Activated naive CD4-positive, alpha-beta T cell treated with anti-CD3 and anti-CD28 coated beads for 36 hours (primary cell): ENCODE measurements around the gene GPANK1. TPM values are rescaled to one million over a fixed set of nuclear protein-coding genes. Genes with fewer than 3 reads are reported as not detected.
A peak's percentile ranks its signal among the peaks of the same experiment; 100 is the strongest.

Source experiments
- CTCF ChIA-PET: fragments of 350-600 bp; sonication (Branson Sonifier 250); formaldehyde crosslinking; loops from one replicate; lab custom pipeline; 2021; ENCODE audit warnings: antibody characterized with exemption; lab: Charles Lee
- DNase-seq: peaks from one replicate; pipeline ENCODE4 v3.0.0-alpha.2; 2020
- H3K27ac Mint-ChIP-seq: one replicate; pipeline ENCODE4 v1.8.0; 2021; ENCODE audit warnings: mild to moderate bottlenecking, mixed read lengths
- H3K27me3 Mint-ChIP-seq: one replicate; pipeline ENCODE4 v1.8.0; 2021; ENCODE audit warnings: low read depth, mixed read lengths
- H3K36me3 Mint-ChIP-seq: one replicate; pipeline ENCODE4 v1.8.0; 2021; ENCODE audit warnings: low read depth, mixed read lengths
- H3K4me1 Mint-ChIP-seq: one replicate; pipeline ENCODE4 v1.8.0; 2021; ENCODE audit warnings: low read depth, mixed read lengths
- H3K4me3 Mint-ChIP-seq: one replicate; pipeline ENCODE4 v1.8.0; 2021; ENCODE audit warnings: mild to moderate bottlenecking, moderate library complexity, mixed read lengths
- H3K9me3 Mint-ChIP-seq: one replicate; pipeline ENCODE4 v1.8.0; 2021; ENCODE audit warnings: mixed read lengths
- intact Hi-C: fragments of 100-400 bp; cut with micrococcal nuclease; formaldehyde crosslinking; loops from one replicate; pipeline ENCODE4 v1.15.1; 2023
- total RNA-seq, 2 experiments: library from RNA; stranded (reverse); gene quantifications; one replicate each; pipeline ENCODE4 v1.2.3, GENCODE V29; 2021

GPANK1 gene
- total RNA-seq, 2 experiments from 2014 or later = 31.2 to 32.4 TPM

DNA sequence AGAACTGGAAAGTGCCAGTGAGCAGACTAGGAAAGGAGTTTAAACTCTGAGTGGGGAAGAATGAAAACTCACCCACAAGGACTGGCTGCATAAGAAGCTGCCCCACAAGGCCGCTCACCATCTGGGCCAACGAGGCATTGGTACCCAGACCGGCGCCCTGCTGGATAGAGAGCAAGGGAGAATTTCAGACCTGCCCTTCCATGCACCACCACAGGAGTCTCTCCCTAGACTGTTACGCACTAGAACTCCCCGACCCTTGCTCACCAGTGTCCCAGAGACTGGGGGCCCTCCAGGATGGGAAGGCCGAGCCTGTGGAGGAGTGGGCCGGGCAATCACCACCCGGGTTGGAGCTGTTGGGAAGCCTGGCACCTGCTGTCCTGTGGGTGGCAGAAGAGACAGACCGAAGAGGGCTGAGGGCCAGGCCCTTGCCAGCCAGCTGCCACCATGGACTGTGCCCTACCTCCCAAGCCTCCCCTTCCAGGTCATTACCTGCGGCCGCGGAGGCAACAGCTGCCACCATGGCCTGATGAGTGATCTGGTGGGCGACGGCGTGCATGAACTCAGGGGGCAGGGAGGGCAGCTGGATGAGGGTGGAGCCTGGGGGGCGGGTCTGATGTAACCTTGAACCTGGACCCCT lies 20.9 kb downstream of the GPANK1 start:
- H3K9me3 Mint-ChIP-seq = no peaks in the 10 kb centered on the region
- H3K4me3 Mint-ChIP-seq = no peak overlapping the region
- intact Hi-C loops = no loop called here
- H3K4me1 Mint-ChIP-seq = peaks cover 1% of the 10 kb centered on the region
- no peak overlapping the region for H3K27ac Mint-ChIP-seq
- CTCF ChIA-PET = interaction anchor here (0.7 kb wide), 1 partner anchor 296 kb away, joined by 3 read pairs; no protein-coding TSS in a partner anchor
- peaks cover 28% of the 10 kb centered on the region for H3K36me3 Mint-ChIP-seq
- no peak for DNase-seq
- H3K27me3 Mint-ChIP-seq = no peaks in the 10 kb centered on the region

- H3K9me3 Mint-ChIP-seq = no peaks in the 10 kb centered on the region
- no peak for DNase-seq
- intact Hi-C loops = no loop called here
- CTCF ChIA-PET = interaction anchor here (0.7 kb wide), 1 partner anchor 297 kb away, joined by 3 read pairs; no protein-coding TSS in a partner anchor
- H3K4me1 Mint-ChIP-seq = peaks cover 1% of the 10 kb centered on the region
- H3K27me3 Mint-ChIP-seq = no peaks in the 10 kb centered on the region
- H3K36me3 Mint-ChIP-seq = peaks cover 26% of the 10 kb centered on the region
- no peak overlapping the region for H3K4me3 Mint-ChIP-seq
- peak overlapping the region; percentile 60 for H3K27ac Mint-ChIP-seq
Measured at GRCh38 chr6:31642798-31643570, 21.8 kb downstream of the GPANK1 start.

DNA sequence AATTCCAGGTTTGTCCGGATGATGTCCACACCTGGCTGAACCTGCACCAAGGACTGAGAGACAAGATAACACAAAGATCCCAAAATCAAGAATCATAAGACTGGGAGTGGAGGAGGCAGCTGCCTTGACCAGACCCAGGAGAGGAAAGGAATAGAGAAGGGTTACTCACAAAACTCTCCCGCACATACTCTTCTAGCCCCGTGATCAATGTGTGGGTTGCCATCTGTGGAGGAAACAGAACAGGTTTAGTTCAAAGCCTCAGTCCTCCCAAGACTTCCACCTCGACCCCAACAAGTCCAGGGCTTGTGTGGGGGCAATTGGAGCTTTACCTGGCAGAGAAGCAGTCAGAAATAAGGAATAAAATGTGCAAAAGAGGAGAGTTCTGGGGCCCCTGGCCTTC lies 23.4 kb downstream of the GPANK1 start:
- H3K27ac Mint-ChIP-seq = peak overlapping the region; percentile 21
- no peak for DNase-seq
- intact Hi-C loops = no loop called here
- H3K27me3 Mint-ChIP-seq = no peaks in the 10 kb centered on the region
- H3K9me3 Mint-ChIP-seq = no peaks in the 10 kb centered on the region
- H3K36me3 Mint-ChIP-seq = peaks cover 30% of the 10 kb centered on the region
- no peak overlapping the region for H3K4me3 Mint-ChIP-seq
- CTCF ChIA-PET = no interaction called here
- H3K4me1 Mint-ChIP-seq = peaks cover 1% of the 10 kb centered on the region

- Mint-ChIP-seq H3K4me1 (peaks cover 1% of the 10 kb centered on the region), H3K36me3 (peaks cover 34% of the 10 kb centered on the region), H3K4me3 (no peak overlapping the region), H3K27me3 (no peaks in the 10 kb centered on the region), H3K27ac (peak overlapping the region; percentile 60), H3K9me3 (no peaks in the 10 kb centered on the region)
- CTCF ChIA-PET = no interaction called here
- intact Hi-C loops = no loop called here
- no peak for DNase-seq
Measured at GRCh38 chr6:31640612-31641011, 24.2 kb downstream of the GPANK1 start.

DNA sequence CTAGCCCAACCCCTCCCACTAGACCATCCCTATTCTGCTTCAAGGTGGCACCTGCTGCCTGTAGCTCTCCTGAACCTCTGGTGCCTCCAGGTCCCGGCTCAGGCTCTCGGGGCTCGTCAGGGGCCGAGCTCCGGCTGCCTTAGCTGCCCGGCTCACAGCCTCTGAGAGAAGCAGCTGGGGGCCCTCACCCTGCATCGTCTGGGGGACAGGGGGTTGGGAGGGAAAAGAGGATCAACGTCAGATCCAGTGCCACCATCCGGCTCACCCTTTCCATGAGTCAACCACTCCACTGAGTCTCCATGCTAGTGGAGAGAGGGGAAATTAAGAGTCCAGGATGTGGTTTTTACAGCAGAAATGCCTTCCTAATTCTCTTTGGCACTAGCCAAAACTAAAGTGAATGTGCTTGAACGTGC lies 25.3 kb downstream of the GPANK1 start:
- Mint-ChIP-seq H3K4me1 (peaks cover 1% of the 10 kb centered on the region), H3K27me3 (no peaks in the 10 kb centered on the region), H3K36me3 (peaks cover 29% of the 10 kb centered on the region), H3K4me3 (no peak overlapping the region), H3K9me3 (no peaks in the 10 kb centered on the region), H3K27ac (peak overlapping the region; percentile 51)
- DNase-seq = no peak
- intact Hi-C loops = no loop called here
- CTCF ChIA-PET = no interaction called here

DNA sequence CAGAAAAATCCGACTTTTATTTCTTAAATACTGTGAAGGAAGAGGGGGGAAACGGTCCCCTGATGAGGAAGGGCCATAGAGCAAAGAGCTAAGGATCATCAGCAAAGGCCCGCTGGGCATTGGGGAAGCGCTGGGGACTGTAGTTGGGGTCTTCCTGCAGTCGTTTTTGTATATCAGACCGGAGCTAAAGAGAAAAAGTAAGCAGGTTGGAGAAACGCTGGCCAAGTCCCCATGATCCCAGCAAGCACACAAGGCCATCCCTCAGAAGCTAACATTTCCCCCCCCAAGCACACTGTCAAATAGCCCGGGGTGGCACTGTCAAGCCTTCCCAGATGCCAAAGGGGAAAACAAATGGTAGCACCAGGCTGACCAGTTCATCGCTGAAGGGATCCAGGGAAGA lies 25.8 kb downstream of the GPANK1 start:
- DNase-seq = no peak
- Mint-ChIP-seq H3K4me1 (peaks cover 1% of the 10 kb centered on the region), H3K36me3 (peaks cover 31% of the 10 kb centered on the region), H3K9me3 (no peaks in the 10 kb centered on the region), H3K27me3 (no peaks in the 10 kb centered on the region), H3K4me3 (no peak overlapping the region), H3K27ac (no peak overlapping the region)
- CTCF ChIA-PET = interaction anchor here (0.6 kb wide), 1 partner anchor 160 kb away, joined by 7 read pairs; no protein-coding TSS in a partner anchor
- intact Hi-C loops = no loop called here

DNA sequence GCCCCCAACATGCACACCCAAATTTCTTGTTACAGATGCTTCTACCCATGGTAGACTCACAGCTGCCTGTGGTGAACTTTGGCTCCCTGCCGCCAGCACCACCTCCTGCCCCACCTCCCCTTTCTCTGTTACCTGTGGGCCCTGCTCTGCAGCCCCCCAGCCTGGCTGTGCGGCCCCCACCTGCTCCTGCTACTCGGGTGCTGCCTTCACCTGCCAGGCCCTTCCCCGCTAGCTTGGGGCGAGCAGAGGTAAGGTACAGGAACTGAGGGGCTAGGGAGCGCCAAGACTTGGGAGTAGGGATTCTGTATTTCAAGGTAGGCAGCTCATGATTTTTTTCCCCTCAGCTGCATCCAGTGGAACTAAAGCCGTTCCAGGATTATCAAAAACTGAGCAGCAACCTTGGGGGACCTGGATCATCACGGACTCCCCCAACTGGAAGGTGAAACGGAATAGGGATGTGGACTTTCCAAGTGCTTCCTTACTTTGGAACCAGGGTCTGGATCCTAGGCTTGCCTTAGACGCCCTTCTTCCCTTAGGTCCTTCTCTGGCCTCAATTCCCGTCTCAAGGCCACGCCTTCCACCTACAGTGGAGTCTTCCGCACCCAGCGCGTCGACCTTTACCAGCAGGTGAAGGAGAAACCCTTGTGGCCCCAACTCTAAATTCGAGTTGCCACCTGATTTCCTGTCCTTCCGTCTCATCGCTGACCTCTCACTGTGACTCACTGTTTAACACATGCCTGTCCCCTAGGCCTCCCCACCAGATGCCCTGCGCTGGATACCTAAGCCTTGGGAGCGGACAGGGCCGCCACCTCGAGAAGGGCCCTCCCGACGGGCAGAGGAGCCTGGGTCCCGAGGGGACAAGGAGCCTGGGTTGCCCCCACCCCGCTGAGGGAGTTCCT lies 27.9 kb downstream of the GPANK1 start:
- Mint-ChIP-seq H3K9me3 (no peaks in the 10 kb centered on the region), H3K4me3 (no peak overlapping the region), H3K27ac (no peak overlapping the region), H3K36me3 (peaks cover 45% of the 10 kb centered on the region), H3K4me1 (peaks cover 1% of the 10 kb centered on the region), H3K27me3 (no peaks in the 10 kb centered on the region)
- intact Hi-C loops = no loop called here
- no peak for DNase-seq
- CTCF ChIA-PET = no interaction called here

DNA sequence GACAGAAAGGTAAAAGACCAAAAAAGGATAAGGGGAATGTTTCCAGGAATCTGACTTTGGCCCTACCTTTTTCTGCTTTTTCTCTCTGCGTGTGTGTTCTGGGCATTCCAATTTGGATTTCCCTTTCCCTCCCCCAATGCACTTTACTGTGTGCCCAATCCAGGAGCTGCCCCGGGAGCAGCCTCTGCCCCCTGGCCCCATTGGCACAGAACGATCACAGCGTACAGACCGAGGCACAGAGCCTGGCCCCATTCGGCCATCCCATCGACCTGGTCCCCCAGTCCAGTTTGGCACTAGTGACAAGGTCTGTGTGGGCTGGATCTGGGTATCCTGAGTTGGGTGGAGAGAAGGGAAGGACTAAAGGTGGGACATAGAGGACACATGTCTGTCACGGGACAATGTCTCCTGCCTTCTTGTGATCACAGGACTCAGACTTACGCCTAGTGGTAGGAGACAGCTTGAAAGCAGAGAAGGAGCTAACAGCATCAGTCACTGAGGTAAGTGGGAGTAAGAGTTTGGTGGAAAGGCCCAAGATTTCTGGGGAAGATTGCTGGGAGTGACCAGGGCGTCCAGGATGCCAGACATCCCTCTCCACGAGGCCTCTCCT lies 29.7 kb downstream of the GPANK1 start:
- DNase-seq = no peak
- CTCF ChIA-PET = no interaction called here
- intact Hi-C loops = no loop called here
- Mint-ChIP-seq H3K4me1 (peaks cover 1% of the 10 kb centered on the region), H3K36me3 (peaks cover 55% of the 10 kb centered on the region), H3K27me3 (no peaks in the 10 kb centered on the region), H3K27ac (peak overlapping the region; percentile 47), H3K4me3 (no peak overlapping the region), H3K9me3 (no peaks in the 10 kb centered on the region)

DNA sequence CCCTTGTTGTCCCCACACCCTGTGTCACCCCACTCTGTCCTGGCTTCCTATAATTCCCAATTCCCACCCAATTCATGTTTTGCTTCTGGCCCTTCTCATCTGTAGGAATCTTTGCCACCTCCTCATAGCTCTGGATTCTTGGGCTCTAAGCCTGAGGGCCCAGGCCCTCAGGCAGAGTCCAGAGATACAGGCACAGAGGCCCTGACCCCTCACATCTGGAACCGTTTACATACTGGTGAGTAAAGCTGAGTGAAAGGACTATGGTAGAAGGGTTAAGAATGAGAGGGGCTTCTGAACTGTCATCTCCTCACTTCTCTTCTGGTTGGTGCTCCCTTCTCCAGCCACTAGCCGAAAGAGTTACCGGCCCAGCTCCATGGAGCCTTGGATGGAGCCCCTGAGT lies 30.7 kb downstream of the GPANK1 start:
- Mint-ChIP-seq H3K4me3 (no peak overlapping the region), H3K9me3 (no peaks in the 10 kb centered on the region), H3K4me1 (no peaks in the 10 kb centered on the region), H3K27me3 (no peaks in the 10 kb centered on the region), H3K27ac (no peak overlapping the region), H3K36me3 (peaks cover 63% of the 10 kb centered on the region)
- intact Hi-C loops = no loop called here
- CTCF ChIA-PET = interaction anchor here (0.7 kb wide), 1 partner anchor 12 kb away, joined by 4 read pairs; no protein-coding TSS in a partner anchor
- DNase-seq = no peak

DNA sequence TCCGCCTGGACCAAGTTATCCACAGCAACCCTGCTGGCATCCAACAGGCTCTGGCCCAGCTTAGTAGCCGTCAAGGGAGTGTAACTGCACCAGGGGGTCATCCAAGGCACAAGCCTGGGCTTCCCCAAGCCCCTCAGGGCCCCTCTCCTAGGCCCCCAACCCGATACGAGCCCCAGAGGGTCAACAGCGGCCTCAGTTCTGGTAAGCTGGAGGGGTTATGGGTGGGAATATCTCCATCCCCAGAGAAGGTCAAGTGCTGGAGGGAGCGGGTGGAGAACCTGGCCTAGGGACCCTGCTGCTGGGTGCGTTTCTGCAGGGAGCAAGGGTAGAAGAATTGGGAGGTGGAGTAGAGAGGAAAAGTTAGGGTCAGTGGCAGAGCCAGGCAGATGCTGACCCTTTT lies 31.4 kb downstream of the GPANK1 start:
- no peaks in the 10 kb centered on the region for H3K27me3 Mint-ChIP-seq
- H3K27ac Mint-ChIP-seq = peak overlapping the region; percentile 13
- H3K9me3 Mint-ChIP-seq = no peaks in the 10 kb centered on the region
- H3K4me3 Mint-ChIP-seq = no peak overlapping the region
- DNase-seq = no peak
- intact Hi-C loops = no loop called here
- CTCF ChIA-PET = no interaction called here
- peaks cover 66% of the 10 kb centered on the region for H3K36me3 Mint-ChIP-seq
- no peaks in the 10 kb centered on the region for H3K4me1 Mint-ChIP-seq

DNA sequence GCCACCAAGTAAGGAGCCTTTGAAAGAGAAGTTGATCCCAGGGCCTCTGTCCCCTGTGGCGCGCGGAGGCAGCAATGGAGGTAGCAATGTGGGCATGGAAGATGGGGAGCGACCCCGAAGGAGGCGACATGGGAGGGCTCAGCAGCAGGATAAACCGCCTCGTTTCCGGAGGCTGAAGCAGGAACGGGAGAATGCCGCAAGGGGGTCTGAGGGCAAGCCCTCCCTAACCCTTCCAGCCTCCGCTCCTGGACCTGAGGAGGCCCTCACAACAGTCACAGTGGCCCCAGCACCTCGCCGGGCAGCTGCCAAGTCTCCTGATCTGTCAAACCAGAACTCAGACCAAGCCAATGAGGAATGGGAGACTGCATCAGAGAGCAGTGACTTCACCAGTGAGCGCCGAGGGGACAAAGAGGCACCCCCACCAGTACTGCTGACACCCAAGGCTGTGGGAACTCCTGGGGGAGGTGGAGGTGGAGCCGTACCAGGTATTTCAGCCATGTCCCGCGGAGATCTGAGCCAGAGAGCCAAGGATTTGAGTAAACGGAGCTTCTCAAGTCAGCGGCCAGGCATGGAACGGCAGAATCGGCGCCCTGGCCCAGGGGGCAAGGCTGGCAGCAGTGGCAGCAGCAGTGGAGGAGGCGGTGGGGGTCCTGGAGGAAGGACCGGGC lies 32.4 kb downstream of the GPANK1 start:
- Mint-ChIP-seq H3K9me3 (no peaks in the 10 kb centered on the region), H3K27me3 (no peaks in the 10 kb centered on the region), H3K27ac (no peak overlapping the region), H3K36me3 (peaks cover 74% of the 10 kb centered on the region), H3K4me1 (no peaks in the 10 kb centered on the region), H3K4me3 (peak overlapping the region; percentile 21)
- intact Hi-C loops = no loop called here
- CTCF ChIA-PET = no interaction called here
- no peak for DNase-seq
